Astrocyte (in vitro differentiated cells and primary cell): ENCODE measurements around the gene HSPG2. TPM values are rescaled to one million over a fixed set of nuclear protein-coding genes. Genes with fewer than 3 reads are reported as not detected.

Source experiments
- DNase-seq: peaks from one replicate; pipeline ENCODE4 v3.0.0-alpha.2; 2010; ENCODE audit warnings: low read depth
- FAIRE-seq: peaks from 2 replicates; lab custom pipeline; 2011; peaks lifted over from hg19 to GRCh38; lab: Jason Lieb, UNC
- H2AFZ ChIP-seq: 2 replicates; pipeline ENCODE4 v1.6.0; 2012; ENCODE audit warnings: low read depth, low read length, inconsistent platforms
- H3K27ac ChIP-seq: 2 replicates; pipeline ENCODE4 v1.5.1; 2011; ENCODE audit warnings: low read depth, low read length, inconsistent platforms
- H3K27me3 ChIP-seq: 2 replicates; pipeline ENCODE4 v1.6.0; 2011; ENCODE audit warnings: low read length, inconsistent platforms; ENCODE audit not compliant: insufficient read depth
- H3K36me3 ChIP-seq: 2 replicates; pipeline ENCODE4 v1.5.1; 2011; ENCODE audit warnings: low read length, inconsistent platforms; ENCODE audit not compliant: insufficient read depth
- H3K4me1 ChIP-seq: 2 replicates; pipeline ENCODE4 v1.5.1; 2011; ENCODE audit warnings: low read length, inconsistent platforms; ENCODE audit not compliant: insufficient read depth
- H3K4me2 ChIP-seq: 2 replicates; pipeline ENCODE4 v1.6.0; 2012; ENCODE audit warnings: low read length, inconsistent platforms
- H3K4me3 ChIP-seq: 2 replicates; pipeline ENCODE4 v1.5.1; 2011; ENCODE audit warnings: low read depth, mild to moderate bottlenecking, low read length, inconsistent platforms; ENCODE audit not compliant: insufficient read depth
- H3K79me2 ChIP-seq: 2 replicates; pipeline ENCODE4 v1.6.0; 2012; ENCODE audit warnings: mild to moderate bottlenecking, low read length, inconsistent platforms; ENCODE audit not compliant: insufficient read depth
- H3K9ac ChIP-seq: 2 replicates; pipeline ENCODE4 v1.6.0; 2012; ENCODE audit warnings: mild to moderate bottlenecking, low read length, inconsistent platforms
- H3K9me3 ChIP-seq: 2 replicates; pipeline ENCODE4 v1.5.1; 2012; ENCODE audit warnings: low read depth, mild to moderate bottlenecking, low read length, inconsistent platforms; ENCODE audit not compliant: insufficient read depth
- H4K20me1 ChIP-seq: 2 replicates; pipeline ENCODE4 v1.6.0; 2012; ENCODE audit warnings: low read length, inconsistent platforms; ENCODE audit not compliant: insufficient read depth
- H3K27ac Mint-ChIP-seq: one replicate; pipeline ENCODE4 v1.8.0; 2021; ENCODE audit warnings: mild to moderate bottlenecking, mixed read lengths; ENCODE audit not compliant: unreplicated experiment
- H3K27me3 Mint-ChIP-seq: one replicate; pipeline ENCODE4 v1.8.0; 2021; ENCODE audit warnings: low read depth, mixed read lengths; ENCODE audit not compliant: unreplicated experiment
- H3K36me3 Mint-ChIP-seq: one replicate; pipeline ENCODE4 v1.8.0; 2021; ENCODE audit warnings: low read depth, mixed read lengths; ENCODE audit not compliant: unreplicated experiment
- H3K4me1 Mint-ChIP-seq: one replicate; pipeline ENCODE4 v1.8.0; 2021; ENCODE audit warnings: low read depth, mixed read lengths; ENCODE audit not compliant: unreplicated experiment
- H3K4me3 Mint-ChIP-seq: one replicate; pipeline ENCODE4 v1.8.0; 2021; ENCODE audit warnings: mild to moderate bottlenecking, moderate library complexity, mixed read lengths; ENCODE audit not compliant: unreplicated experiment
- H3K9me3 Mint-ChIP-seq: one replicate; pipeline ENCODE4 v1.8.0; 2021; ENCODE audit warnings: mild to moderate bottlenecking, mixed read lengths; ENCODE audit not compliant: unreplicated experiment
- CTCF ChIP-seq: IDR thresholded peaks from 2 replicates; pipeline ENCODE4 v1.5.1; 2011; ENCODE audit warnings: low read depth, mild to moderate bottlenecking, inconsistent platforms, low read length, moderate library complexity; ENCODE audit not compliant: insufficient read depth
- EZH2 ChIP-seq: IDR thresholded peaks from 2 replicates; pipeline ENCODE4 v1.6.1; 2012; ENCODE audit warnings: mild to moderate bottlenecking, low read length, inconsistent platforms; ENCODE audit not compliant: insufficient read depth
- total RNA-seq: library from RNA; stranded (reverse); gene quantifications from 2 replicates; pipeline ENCODE4 v1.2.1, GENCODE V29; 2021

Gene HSPG2
- total RNA-seq, 1 donor from 2014 or later = 249 TPM

GRCh38 chr1:21854751-21855131 lies 82.4 kb downstream of the HSPG2 start:
- H3K36me3 Mint-ChIP-seq = peaks cover 14% of the 10 kb centered on the region
- peaks cover 4% of the 10 kb centered on the region for H3K36me3 ChIP-seq
- no peak for FAIRE-seq

GRCh38 chr1:21854090-21854750 lies 82.9 kb downstream of the HSPG2 start:
- no peak overlapping the region for H3K27ac ChIP-seq
- no peaks in the 10 kb centered on the region for H3K79me2 ChIP-seq
- DNase-seq (no peak), FAIRE-seq (no peak)
- Mint-ChIP-seq H3K4me1 (peaks cover 4% of the 10 kb centered on the region), H3K9me3 (no peaks in the 10 kb centered on the region), H3K4me3 (no peak overlapping the region), H3K36me3 (peaks cover 16% of the 10 kb centered on the region), H3K27me3 (no peaks in the 10 kb centered on the region), H3K27ac (no peak overlapping the region)
- H4K20me1 ChIP-seq = peaks cover 22% of the 10 kb centered on the region
- no peak overlapping the region for H2AFZ ChIP-seq
- H3K4me2 ChIP-seq = no peak overlapping the region
- peaks cover 4% of the 10 kb centered on the region for H3K36me3 ChIP-seq
- no peak overlapping the region for H3K4me3 ChIP-seq
- H3K9ac ChIP-seq = no peak overlapping the region
- TF ChIP-seq EZH2 = no peak
- TF ChIP-seq CTCF = no peak
- H3K27me3 ChIP-seq = no peaks in the 10 kb centered on the region
- peaks cover 10% of the 10 kb centered on the region for H3K4me1 ChIP-seq
- no peaks in the 10 kb centered on the region for H3K9me3 ChIP-seq

More at GRCh38 chr1:21854751-21855131, 82.4 kb downstream of the HSPG2 start:
- Histone ChIP-seq H3K4me2 (no peak overlapping the region), H3K79me2 (no peaks in the 10 kb centered on the region), H3K27me3 (no peaks in the 10 kb centered on the region), H3K4me1 (peaks cover 10% of the 10 kb centered on the region), H4K20me1 (peaks cover 22% of the 10 kb centered on the region), H3K27ac (no peak overlapping the region), H3K4me3 (no peak overlapping the region), H3K9ac (no peak overlapping the region), H3K9me3 (no peaks in the 10 kb centered on the region), H2AFZ (no peak overlapping the region)
- H3K9me3 Mint-ChIP-seq = no peaks in the 10 kb centered on the region
- H3K4me1 Mint-ChIP-seq = peaks cover 4% of the 10 kb centered on the region
- no peaks in the 10 kb centered on the region for H3K27me3 Mint-ChIP-seq
- TF ChIP-seq EZH2 = no peak
- no peak for TF ChIP-seq CTCF
- no peak overlapping the region for H3K4me3 Mint-ChIP-seq
- H3K27ac Mint-ChIP-seq = no peak overlapping the region
- DNase-seq = no peak

- peaks cover 20% of the 10 kb centered on the region for H3K36me3 Mint-ChIP-seq
- H3K27me3 Mint-ChIP-seq = no peaks in the 10 kb centered on the region
- Histone ChIP-seq H2AFZ (no peak overlapping the region), H3K79me2 (no peaks in the 10 kb centered on the region), H3K27ac (no peak overlapping the region), H3K4me3 (no peak overlapping the region), H4K20me1 (peaks cover 23% of the 10 kb centered on the region), H3K4me2 (no peak overlapping the region), H3K4me1 (peaks cover 7% of the 10 kb centered on the region), H3K9ac (no peak overlapping the region), H3K27me3 (no peaks in the 10 kb centered on the region), H3K9me3 (no peaks in the 10 kb centered on the region), H3K36me3 (peaks cover 7% of the 10 kb centered on the region)
- H3K27ac Mint-ChIP-seq = no peak overlapping the region
- H3K9me3 Mint-ChIP-seq = no peaks in the 10 kb centered on the region
- DNase-seq (no peak), FAIRE-seq (no peak)
- TF ChIP-seq CTCF = no peak
- TF ChIP-seq EZH2 = no peak
- peaks cover 4% of the 10 kb centered on the region for H3K4me1 Mint-ChIP-seq
- no peak overlapping the region for H3K4me3 Mint-ChIP-seq
These were observed 84.0 kb downstream of the HSPG2 start for GRCh38 chr1:21853131-21853427.
